ENCODE data around the gene TBCK.

Gene TBCK

GRCh38 chr4:106334741-106335470, 18.9 kb upstream of the TBCK start:
- H3K36me3 ChIP-seq (replicated peaks in 1 of 2; ENCODE audit: control insufficient read depth in 2 of 2, insufficient read depth in 2 of 2, low read length in 2 of 2): peaks cover 7 to 88% of the 10 kb centered on the region in 2 donors
- no peak overlapping the region for H2BK15ac ChIP-seq (ENCODE audit: low read length)
- no peak overlapping the region for H3K9ac ChIP-seq (ENCODE audit: low read depth, low read length, poor library complexity)
- no peak overlapping the region for H3K27ac ChIP-seq (replicated peaks; ENCODE audit: low read length)
- H2BK120ac ChIP-seq (ENCODE audit: low read depth, low read length): no peak overlapping the region
- H3K23ac ChIP-seq (ENCODE audit: low read depth, low read length, poor library complexity): no peak overlapping the region
- no peaks in the 10 kb centered on the region for H3K79me1 ChIP-seq (ENCODE audit: low read depth, low read length)
- no peak overlapping the region for H2BK12ac ChIP-seq (ENCODE audit: low read length)
- no peaks in the 10 kb centered on the region for H3K4me1 ChIP-seq (ENCODE audit: control insufficient read depth in 2 of 2, insufficient read depth in 1 of 2, low read depth in 1 of 2, low read length in 2 of 2)
- no peak overlapping the region for H3K14ac ChIP-seq (ENCODE audit: low read length)
- H3K4me3 ChIP-seq (ENCODE audit: low read length in 2 of 2): no peak overlapping the region
- H4K8ac ChIP-seq (ENCODE audit: low read depth, low read length): no peak overlapping the region
- no peaks in the 10 kb centered on the region for H3K9me3 ChIP-seq (replicated peaks in 1 of 2; ENCODE audit: control insufficient read depth in 2 of 2, insufficient read depth in 1 of 2, low read depth in 1 of 2, low read length in 2 of 2)
- no peak overlapping the region for H3K18ac ChIP-seq (ENCODE audit: low read length)
- no peak overlapping the region for H4K91ac ChIP-seq (ENCODE audit: low read depth, low read length, poor library complexity)
- H3K4me2 ChIP-seq (ENCODE audit: insufficient read depth, low read length, poor library complexity, severe bottlenecking): no peak overlapping the region
- no peak overlapping the region for H2AK5ac ChIP-seq (ENCODE audit: low read depth, low read length)
- H2BK5ac ChIP-seq (ENCODE audit: low read length): no peak overlapping the region
- no peaks in the 10 kb centered on the region for H3K27me3 ChIP-seq (ENCODE audit: control insufficient read depth in 3 of 3, insufficient read depth in 3 of 3, low read depth in 1 of 3, low read length in 3 of 3)
- H3K4ac ChIP-seq (ENCODE audit: low read length): no peak overlapping the region
- DNase-seq (ENCODE audit: low spot score): no peak
- no peak overlapping the region for H2AFZ ChIP-seq (ENCODE audit: low read length)
- WGBS, 2 donors (ENCODE audit: extremely low coverage in 2 of 2, insufficient read length in 2 of 2, insufficient replicate concordance in 1 of 2): no CpG with 5 or more reads among the region's 1 CpG

GRCh38 chr4:106333186-106333585, 17.2 kb upstream of the TBCK start:
- no peak for DNase-seq (ENCODE audit: low spot score)
- H2BK5ac ChIP-seq (ENCODE audit: low read length): no peak overlapping the region
- no peak overlapping the region for H4K91ac ChIP-seq (ENCODE audit: low read depth, low read length, poor library complexity)
- no peak overlapping the region for H3K23ac ChIP-seq (ENCODE audit: low read depth, low read length, poor library complexity)
- H3K18ac ChIP-seq (ENCODE audit: low read length): no peak overlapping the region
- no CpG with 5 or more reads among the region's 5 CpGs for WGBS, 2 donors (ENCODE audit: extremely low coverage in 2 of 2, insufficient read length in 2 of 2, insufficient replicate concordance in 1 of 2)
- H2AK5ac ChIP-seq (ENCODE audit: low read depth, low read length): no peak overlapping the region
- peaks cover 6 to 92% of the 10 kb centered on the region in 2 donors for H3K36me3 ChIP-seq (replicated peaks in 1 of 2; ENCODE audit: control insufficient read depth in 2 of 2, insufficient read depth in 2 of 2, low read length in 2 of 2)
- no peak overlapping the region for H2BK15ac ChIP-seq (ENCODE audit: low read length)
- no peak overlapping the region for H4K8ac ChIP-seq (ENCODE audit: low read depth, low read length)
- no peak overlapping the region for H2AFZ ChIP-seq (ENCODE audit: low read length)
- no peak overlapping the region for H3K9ac ChIP-seq (ENCODE audit: low read depth, low read length, poor library complexity)
- no peak overlapping the region for H3K4me2 ChIP-seq (ENCODE audit: insufficient read depth, low read length, poor library complexity, severe bottlenecking)
- no peaks in the 10 kb centered on the region for H3K4me1 ChIP-seq (ENCODE audit: control insufficient read depth in 2 of 2, insufficient read depth in 1 of 2, low read depth in 1 of 2, low read length in 2 of 2)
- no peak overlapping the region for H2BK12ac ChIP-seq (ENCODE audit: low read length)
- H3K4ac ChIP-seq (ENCODE audit: low read length): no peak overlapping the region
- no peaks in the 10 kb centered on the region for H3K27me3 ChIP-seq (ENCODE audit: control insufficient read depth in 3 of 3, insufficient read depth in 3 of 3, low read depth in 1 of 3, low read length in 3 of 3)
- H3K27ac ChIP-seq (replicated peaks; ENCODE audit: low read length): no peak overlapping the region
- H2BK120ac ChIP-seq (ENCODE audit: low read depth, low read length): no peak overlapping the region
- H3K4me3 ChIP-seq (ENCODE audit: low read length in 2 of 2): no peak overlapping the region
- no peaks in the 10 kb centered on the region for H3K79me1 ChIP-seq (ENCODE audit: low read depth, low read length)
- no peak overlapping the region for H3K14ac ChIP-seq (ENCODE audit: low read length)
- H3K9me3 ChIP-seq (replicated peaks in 1 of 2; ENCODE audit: control insufficient read depth in 2 of 2, insufficient read depth in 1 of 2, low read depth in 1 of 2, low read length in 2 of 2): no peaks in the 10 kb centered on the region

- Histone ChIP-seq H3K9ac (ENCODE audit: low read depth, low read length, poor library complexity) (no peak overlapping the region), H3K18ac (ENCODE audit: low read length) (no peak overlapping the region), H3K4me3 (ENCODE audit: low read length in 2 of 2) (no peak overlapping the region), H3K14ac (ENCODE audit: low read length) (no peak overlapping the region), H3K27ac (replicated peaks; ENCODE audit: low read length) (no peak overlapping the region), H2BK5ac (ENCODE audit: low read length) (no peak overlapping the region), H3K4me1 (ENCODE audit: control insufficient read depth in 2 of 2, insufficient read depth in 1 of 2, low read depth in 1 of 2, low read length in 2 of 2) (no peaks in the 10 kb centered on the region), H3K4me2 (ENCODE audit: insufficient read depth, low read length, poor library complexity, severe bottlenecking) (no peak overlapping the region), H2AFZ (ENCODE audit: low read length) (no peak overlapping the region), H3K4ac (ENCODE audit: low read length) (no peak overlapping the region), H3K79me1 (ENCODE audit: low read depth, low read length) (no peaks in the 10 kb centered on the region), H3K23ac (ENCODE audit: low read depth, low read length, poor library complexity) (no peak overlapping the region), H2AK5ac (ENCODE audit: low read depth, low read length) (no peak overlapping the region), H3K27me3 (ENCODE audit: control insufficient read depth in 3 of 3, insufficient read depth in 3 of 3, low read depth in 1 of 3, low read length in 3 of 3) (no peaks in the 10 kb centered on the region), H2BK120ac (ENCODE audit: low read depth, low read length) (no peak overlapping the region), H4K91ac (ENCODE audit: low read depth, low read length, poor library complexity) (no peak overlapping the region), H3K36me3 (replicated peaks in 1 of 2; ENCODE audit: control insufficient read depth in 2 of 2, insufficient read depth in 2 of 2, low read length in 2 of 2) (peaks cover 7 to 91% of the 10 kb centered on the region in 2 donors), H4K8ac (ENCODE audit: low read depth, low read length) (no peak overlapping the region), H2BK12ac (ENCODE audit: low read length) (no peak overlapping the region), H2BK15ac (ENCODE audit: low read length) (no peak overlapping the region), H3K9me3 (replicated peaks in 1 of 2; ENCODE audit: control insufficient read depth in 2 of 2, insufficient read depth in 1 of 2, low read depth in 1 of 2, low read length in 2 of 2) (no peaks in the 10 kb centered on the region)
- no peak for DNase-seq (ENCODE audit: low spot score)
- WGBS, 2 donors (ENCODE audit: extremely low coverage in 2 of 2, insufficient read length in 2 of 2, insufficient replicate concordance in 1 of 2): no CpG with 5 or more reads among the region's 1 CpG
These were observed 13.1 kb upstream of the TBCK start for GRCh38 chr4:106329041-106329618.

- no peak overlapping the region for H2BK5ac ChIP-seq (ENCODE audit: low read length)
- no peak overlapping the region for H3K23ac ChIP-seq (ENCODE audit: low read depth, low read length, poor library complexity)
- no peak overlapping the region for H3K9ac ChIP-seq (ENCODE audit: low read depth, low read length, poor library complexity)
- H2BK12ac ChIP-seq (ENCODE audit: low read length): no peak overlapping the region
- no peak overlapping the region for H2BK120ac ChIP-seq (ENCODE audit: low read depth, low read length)
- H2AFZ ChIP-seq (ENCODE audit: low read length): no peak overlapping the region
- H3K36me3 ChIP-seq (replicated peaks in 1 of 2; ENCODE audit: control insufficient read depth in 2 of 2, insufficient read depth in 2 of 2, low read length in 2 of 2): peaks cover 5 to 64% of the 10 kb centered on the region in 2 donors
- H3K27ac ChIP-seq (replicated peaks; ENCODE audit: low read length): no peak overlapping the region
- no peak overlapping the region for H2BK15ac ChIP-seq (ENCODE audit: low read length)
- no peak overlapping the region for H2AK5ac ChIP-seq (ENCODE audit: low read depth, low read length)
- no peak overlapping the region for H4K91ac ChIP-seq (ENCODE audit: low read depth, low read length, poor library complexity)
- H3K14ac ChIP-seq (ENCODE audit: low read length): no peak overlapping the region
- no peaks in the 10 kb centered on the region for H3K79me1 ChIP-seq (ENCODE audit: low read depth, low read length)
- H3K27me3 ChIP-seq (ENCODE audit: control insufficient read depth in 3 of 3, insufficient read depth in 3 of 3, low read depth in 1 of 3, low read length in 3 of 3): no peaks in the 10 kb centered on the region
- H3K9me3 ChIP-seq (replicated peaks in 1 of 2; ENCODE audit: control insufficient read depth in 2 of 2, insufficient read depth in 1 of 2, low read depth in 1 of 2, low read length in 2 of 2): no peaks in the 10 kb centered on the region
- no peak overlapping the region for H3K4ac ChIP-seq (ENCODE audit: low read length)
- H3K18ac ChIP-seq (ENCODE audit: low read length): no peak overlapping the region
- no peaks in the 10 kb centered on the region for H3K4me1 ChIP-seq (ENCODE audit: control insufficient read depth in 2 of 2, insufficient read depth in 1 of 2, low read depth in 1 of 2, low read length in 2 of 2)
- no peak overlapping the region for H3K4me2 ChIP-seq (ENCODE audit: insufficient read depth, low read length, poor library complexity, severe bottlenecking)
- DNase-seq (ENCODE audit: low spot score): no peak
- no peak overlapping the region for H3K4me3 ChIP-seq (ENCODE audit: low read length in 2 of 2)
- no peak overlapping the region for H4K8ac ChIP-seq (ENCODE audit: low read depth, low read length)
These were observed 9.8 kb upstream of the TBCK start for GRCh38 chr4:106325800-106326199.

Measured in neuronal stem cell (in vitro differentiated cells).